SK-N-SH (cell line): ENCODE measurements around the gene SHROOM2. TPM values are rescaled to one million over a fixed set of nuclear protein-coding genes. Genes with fewer than 3 reads are reported as not detected.

Source experiments
- CTCF ChIA-PET: fragments of 300-600, 350-600 bp; formaldehyde crosslinking; extraction: SDS; loops from one replicate; lab custom pipeline; 2021; lab: Yijun Ruan, JAX
- POLR2A ChIA-PET: fragments of 350-600 bp; sonication (Branson Sonifier 250); formaldehyde crosslinking; extraction: SDS; loops from one replicate; lab custom pipeline; 2020; ENCODE audit warnings: antibody characterized with exemption, inconsistent platforms; lab: Yijun Ruan, JAX
- DNase-seq: peaks from one replicate; pipeline ENCODE4 v3.0.0; 2012
- H2AFZ ChIP-seq: fragments of 200-600 bp; sonication (generic); 2 replicates; pipeline ENCODE4 v1.8.1; 2016; ENCODE audit warnings: antibody characterized with exemption, mild to moderate bottlenecking, low read depth
- H3F3A ChIP-seq: fragments of 200-600 bp; sonication (generic); replicated peaks from 2 replicates; pipeline ENCODE3; 2016; ENCODE audit warnings: antibody characterized with exemption, mild to moderate bottlenecking; ENCODE audit not compliant: insufficient read depth
- H3K27ac ChIP-seq, 2 experiments: fragments of 200-500 bp in 1 of 2; fragments of 200-600 bp in 1 of 2; sonication (Bioruptor generic) in 1 of 2; sonication (generic), shearing (Covaris generic) in 1 of 2; 2 replicates each; pipeline versions ENCODE4 v1.5.1 to v1.6.1; 2014 to 2016; ENCODE audit warnings: low read depth in 2 of 2, inconsistent platforms in 1 of 2, low read length in 1 of 2, mild to moderate bottlenecking in 1 of 2, mixed read lengths in 1 of 2
- H3K27me3 ChIP-seq: fragments of 200-600 bp; sonication (generic), shearing (Covaris generic); 2 replicates; pipeline ENCODE4 v1.6.1; 2016; ENCODE audit warnings: mixed run types; ENCODE audit not compliant: insufficient read depth
- H3K36me3 ChIP-seq, 2 experiments: fragments of 200-500 bp in 1 of 2; fragments of 200-600 bp in 1 of 2; sonication (Bioruptor generic) in 1 of 2; sonication (generic) in 1 of 2; replicated peaks in 1 of 2; 2 replicates each; pipeline versions ENCODE3 to v1.5.1; 2014 to 2016; ENCODE audit warnings: low read length in 1 of 2, mild to moderate bottlenecking in 1 of 2; ENCODE audit not compliant: insufficient read depth in 2 of 2, control insufficient read depth in 1 of 2
- H3K4me1 ChIP-seq, 2 experiments: fragments of 200-500 bp in 1 of 2; fragments of 200-600 bp in 1 of 2; sonication (Bioruptor generic) in 1 of 2; sonication (generic), shearing (Covaris generic) in 1 of 2; 2 replicates each; pipeline versions ENCODE4 v1.5.1 to v1.6.1; 2014 to 2016; ENCODE audit warnings: low read depth in 1 of 2, low read length in 1 of 2, mixed run types in 1 of 2; ENCODE audit not compliant: insufficient read depth in 2 of 2, control insufficient read depth in 1 of 2
- H3K4me2 ChIP-seq: fragments of 200-600 bp; sonication (generic), shearing (Covaris generic); 2 replicates; pipeline ENCODE4 v1.6.1; 2017; ENCODE audit warnings: mixed run types
- H3K4me3 ChIP-seq, 2 experiments: fragments of 200-500 bp in 1 of 2; fragments of 200-600 bp in 1 of 2; sonication (Bioruptor generic) in 1 of 2; sonication (generic), shearing (Covaris generic) in 1 of 2; 2 replicates each; pipeline versions ENCODE4 v1.5.1 to v1.8.1; 2014 to 2016; ENCODE audit warnings: low read depth in 2 of 2, inconsistent platforms in 1 of 2, low read length in 1 of 2, mild to moderate bottlenecking in 1 of 2, mixed read lengths in 1 of 2, moderate library complexity in 1 of 2
- H3K79me2 ChIP-seq: fragments of 200-600 bp; sonication (generic); 2 replicates; pipeline ENCODE4 v1.8.1; 2017; ENCODE audit warnings: mild to moderate bottlenecking; ENCODE audit not compliant: insufficient read depth
- H3K9ac ChIP-seq: fragments of 200-600 bp; sonication (generic); 2 replicates; pipeline ENCODE4 v1.6.1; 2017; ENCODE audit warnings: mixed run types
- H3K9me2 ChIP-seq: fragments of 200-600 bp; sonication (generic); 2 replicates; pipeline ENCODE4 v1.6.1; 2017; ENCODE audit warnings: mixed run types
- H3K9me3 ChIP-seq: fragments of 200-600 bp; sonication (generic); 2 replicates; pipeline ENCODE4 v1.6.1; 2017; ENCODE audit warnings: mixed run types, mild to moderate bottlenecking, moderate library complexity
- H4K20me1 ChIP-seq: fragments of 200-600 bp; sonication (generic); 2 replicates; pipeline ENCODE4 v1.6.1; 2017; ENCODE audit warnings: mild to moderate bottlenecking, mixed run types; ENCODE audit not compliant: insufficient read depth
- ELF1 ChIP-seq: IDR thresholded peaks from 2 replicates; pipeline ENCODE4 v1.4.0; 2012
- EZH2phosphoT487 ChIP-seq: fragments of 200-600 bp; sonication (generic); IDR thresholded peaks from 2 replicates; pipeline ENCODE4 v1.6.1; 2017; ENCODE audit warnings: low read depth, mixed run types, mild to moderate bottlenecking, antibody characterized with exemption, moderate library complexity, borderline replicate concordance
- MEF2A ChIP-seq: IDR thresholded peaks from 2 replicates; pipeline ENCODE4 v1.4.0; 2012; ENCODE audit warnings: low read depth, borderline replicate concordance
- NRF1 ChIP-seq: IDR thresholded peaks from 2 replicates; pipeline ENCODE4 v1.6.1; 2012; ENCODE audit warnings: low read depth, mild to moderate bottlenecking, low read length
- RAD21 ChIP-seq: IDR thresholded peaks from 2 replicates; pipeline ENCODE4 v1.6.1; 2012; ENCODE audit warnings: mild to moderate bottlenecking, low read length
- RCOR1 ChIP-seq: fragments of 150-350 bp; IDR thresholded peaks from 2 replicates; pipeline ENCODE4 v1.6.1; 2017; ENCODE audit warnings: antibody characterized with exemption, low read length
- REST ChIP-seq: IDR thresholded peaks from 2 replicates; pipeline ENCODE4 v1.6.1; 2012; ENCODE audit warnings: mild to moderate bottlenecking, low read depth, low read length, moderate library complexity
- RXRA ChIP-seq: IDR thresholded peaks from 2 replicates; pipeline ENCODE4 v1.4.0; 2012; ENCODE audit warnings: low read depth, mild to moderate bottlenecking, borderline replicate concordance
- TAF1 ChIP-seq: IDR thresholded peaks from 2 replicates; pipeline ENCODE4 v1.6.1; 2012; ENCODE audit warnings: low read depth, mild to moderate bottlenecking, low read length, moderate library complexity, borderline replicate concordance
- TEAD4 ChIP-seq: IDR thresholded peaks from 2 replicates; pipeline ENCODE4 v1.4.0; 2012; ENCODE audit warnings: mild to moderate bottlenecking, borderline replicate concordance; ENCODE audit not compliant: insufficient read depth
- USF1 ChIP-seq: IDR thresholded peaks from 2 replicates; pipeline ENCODE4 v1.4.0; 2012; ENCODE audit warnings: low read depth, borderline replicate concordance
- YY1 ChIP-seq: IDR thresholded peaks from 2 replicates; pipeline ENCODE4 v1.4.0; 2012; ENCODE audit warnings: low read depth, mild to moderate bottlenecking
- WGBS: methylation state at CpG from one replicate; pipeline ENCODE4 v1.1.6; 2017; ENCODE audit warnings: low lambda C conversion rate; 5-methylcytosine and 5-hydroxymethylcytosine counted together
- polyA plus RNA-seq, 3 experiments: library from polyadenylated mRNA; depleted of rRNA; stranded (reverse); fragments of >200 nt; gene quantifications; 2 replicates each; pipeline ENCODE4 v1.2.3, GENCODE V29; 2012
- small RNA-seq, 7 experiments: library from RNA; depleted of rRNA; stranded (forward); fragments of <200 nt; gene quantifications; one replicate each; pipeline ENCODE3, GENCODE V24; 2012

Gene SHROOM2
- polyA plus RNA-seq, 1 of the 3 experiments (the other 2 are of a cell fraction), result not detected

- Histone ChIP-seq H3K79me2 (no peaks in the 10 kb centered on the region), H3K4me2 (no peak overlapping the region), H3K27ac (no peak overlapping the region), H3K9ac (no peak overlapping the region), H3K9me3 (no peaks in the 10 kb centered on the region), H3K27me3 (no peaks in the 10 kb centered on the region; the same call in 1 of the 2 replicates), H3F3A (no peaks in the 10 kb centered on the region), H3K36me3 (no peaks in the 10 kb centered on the region), H3K4me1 (no peaks in the 10 kb centered on the region)
- ChIA-PET CTCF (interaction anchor here (1.7 kb wide), 1 partner anchor 123 kb away, joined by 7 read pairs; no protein-coding TSS in a partner anchor), POLR2A (no interaction called here)
- TF ChIP-seq EZH2phosphoT487 (no peak), RAD21 (no peak), RXRA (no peak), RCOR1 (no peak), YY1 (no peak), MEF2A (no peak), NRF1 (no peak), REST (no peak), ELF1 (no peak), TEAD4 (no peak), USF1 (no peak)
- TF ChIP-seq, all 33 proteins: peak for 0
- WGBS, result 17% methylated on average over 8 of the region's 9 CpGs
- H3K9me2 ChIP-seq, result no peaks in the 10 kb centered on the region
- no peaks in the 10 kb centered on the region for H4K20me1 ChIP-seq
- DNase-seq, result no peak
- H2AFZ ChIP-seq, result no peak overlapping the region
- H3K4me3 ChIP-seq, result no peak overlapping the region
Observed at GRCh38 chrX:9997041-9997440, 210.8 kb downstream of the SHROOM2 start.

- DNase-seq, result no peak
- no peak overlapping the region for H3K27ac ChIP-seq
- no peaks in the 10 kb centered on the region for H3F3A ChIP-seq
- no peaks in the 10 kb centered on the region; the same call in 1 of the 2 replicates for H3K27me3 ChIP-seq
- no peaks in the 10 kb centered on the region for H3K9me2 ChIP-seq
- POLR2A ChIA-PET, result no interaction called here
- H3K4me3 ChIP-seq, result no peak overlapping the region
- CTCF ChIA-PET, result interaction anchor here (1.7 kb wide), 1 partner anchor 122 kb away, joined by 7 read pairs; no protein-coding TSS in a partner anchor
- H3K4me1 ChIP-seq, result no peaks in the 10 kb centered on the region
- no peaks in the 10 kb centered on the region for H3K9me3 ChIP-seq
- H2AFZ ChIP-seq, result no peak overlapping the region
- no peak overlapping the region for H3K9ac ChIP-seq
- H3K36me3 ChIP-seq, result no peaks in the 10 kb centered on the region
- H3K4me2 ChIP-seq, result no peak overlapping the region
- no peak for TF ChIP-seq TAF1
- no peaks in the 10 kb centered on the region for H3K79me2 ChIP-seq
- H4K20me1 ChIP-seq, result no peaks in the 10 kb centered on the region
- WGBS, result 35% methylated on average over 8 of the region's 8 CpGs
Observed at GRCh38 chrX:9997524-9997923, 211.3 kb downstream of the SHROOM2 start.

Small RNAs within 50 kb of the gene (small RNA-seq; reads per million reads assigned to genes)
- gene RF00019, result 0 reads per million in 7 experiments

Other genes with a start within 250 kb of the SHROOM2 start
- gene GPR143, start 20.6 kb upstream of the SHROOM2 start, polyA plus RNA-seq (2012; rRNA removed), result not detected in 2 replicates
- gene CLDN34, start 180.9 kb downstream of the SHROOM2 start, polyA plus RNA-seq (2012; rRNA removed), result not detected in 2 replicates